Astrocyte (in vitro differentiated cells and primary cell): ENCODE results near the gene MTNR1B. TPM values are rescaled to one million over a fixed set of nuclear protein-coding genes. Genes with fewer than 3 reads are reported as not detected.

Experiments
- DNase-seq: peaks from one replicate; pipeline ENCODE4 v3.0.0-alpha.2; 2010; ENCODE audit warnings: low read depth
- FAIRE-seq: peaks from 2 replicates; lab custom pipeline; 2011; peaks lifted over from hg19 to GRCh38; lab: Jason Lieb, UNC
- H2AFZ ChIP-seq: 2 replicates; pipeline ENCODE4 v1.6.0; 2012; ENCODE audit warnings: low read depth, low read length, inconsistent platforms
- H3K27ac ChIP-seq: 2 replicates; pipeline ENCODE4 v1.5.1; 2011; ENCODE audit warnings: low read depth, low read length, inconsistent platforms
- H3K27me3 ChIP-seq: 2 replicates; pipeline ENCODE4 v1.6.0; 2011; ENCODE audit warnings: low read length, inconsistent platforms; ENCODE audit not compliant: insufficient read depth
- H3K36me3 ChIP-seq: 2 replicates; pipeline ENCODE4 v1.5.1; 2011; ENCODE audit warnings: low read length, inconsistent platforms; ENCODE audit not compliant: insufficient read depth
- H3K4me1 ChIP-seq: 2 replicates; pipeline ENCODE4 v1.5.1; 2011; ENCODE audit warnings: low read length, inconsistent platforms; ENCODE audit not compliant: insufficient read depth
- H3K4me2 ChIP-seq: 2 replicates; pipeline ENCODE4 v1.6.0; 2012; ENCODE audit warnings: low read length, inconsistent platforms
- H3K4me3 ChIP-seq: 2 replicates; pipeline ENCODE4 v1.5.1; 2011; ENCODE audit warnings: low read depth, mild to moderate bottlenecking, low read length, inconsistent platforms; ENCODE audit not compliant: insufficient read depth
- H3K79me2 ChIP-seq: 2 replicates; pipeline ENCODE4 v1.6.0; 2012; ENCODE audit warnings: mild to moderate bottlenecking, low read length, inconsistent platforms; ENCODE audit not compliant: insufficient read depth
- H3K9ac ChIP-seq: 2 replicates; pipeline ENCODE4 v1.6.0; 2012; ENCODE audit warnings: mild to moderate bottlenecking, low read length, inconsistent platforms
- H3K9me3 ChIP-seq: 2 replicates; pipeline ENCODE4 v1.5.1; 2012; ENCODE audit warnings: low read depth, mild to moderate bottlenecking, low read length, inconsistent platforms; ENCODE audit not compliant: insufficient read depth
- H4K20me1 ChIP-seq: 2 replicates; pipeline ENCODE4 v1.6.0; 2012; ENCODE audit warnings: low read length, inconsistent platforms; ENCODE audit not compliant: insufficient read depth
- H3K27ac Mint-ChIP-seq: one replicate; pipeline ENCODE4 v1.8.0; 2021; ENCODE audit warnings: mild to moderate bottlenecking, mixed read lengths; ENCODE audit not compliant: unreplicated experiment
- H3K27me3 Mint-ChIP-seq: one replicate; pipeline ENCODE4 v1.8.0; 2021; ENCODE audit warnings: low read depth, mixed read lengths; ENCODE audit not compliant: unreplicated experiment
- H3K36me3 Mint-ChIP-seq: one replicate; pipeline ENCODE4 v1.8.0; 2021; ENCODE audit warnings: low read depth, mixed read lengths; ENCODE audit not compliant: unreplicated experiment
- H3K4me1 Mint-ChIP-seq: one replicate; pipeline ENCODE4 v1.8.0; 2021; ENCODE audit warnings: low read depth, mixed read lengths; ENCODE audit not compliant: unreplicated experiment
- H3K4me3 Mint-ChIP-seq: one replicate; pipeline ENCODE4 v1.8.0; 2021; ENCODE audit warnings: mild to moderate bottlenecking, moderate library complexity, mixed read lengths; ENCODE audit not compliant: unreplicated experiment
- H3K9me3 Mint-ChIP-seq: one replicate; pipeline ENCODE4 v1.8.0; 2021; ENCODE audit warnings: mild to moderate bottlenecking, mixed read lengths; ENCODE audit not compliant: unreplicated experiment
- EZH2 ChIP-seq: IDR thresholded peaks from 2 replicates; pipeline ENCODE4 v1.6.1; 2012; ENCODE audit warnings: mild to moderate bottlenecking, low read length, inconsistent platforms; ENCODE audit not compliant: insufficient read depth
- total RNA-seq: library from RNA; stranded (reverse); gene quantifications from 2 replicates; pipeline ENCODE4 v1.2.1, GENCODE V29; 2021
- TF ChIP-seq, protein P1 (sequence below): IDR thresholded peaks from 2 replicates; pipeline ENCODE4 v1.5.1; 2011; ENCODE audit warnings: low read depth, mild to moderate bottlenecking, inconsistent platforms, low read length, moderate library complexity; ENCODE audit not compliant: insufficient read depth

MTNR1B gene
- total RNA-seq, 1 donor from 2014 or later: not detected

- H3K4me3 Mint-ChIP-seq: no peak overlapping the region
- no peak for DNase-seq
These were observed 17.1 kb downstream of the MTNR1B start for GRCh38 chr11:92986585-92986984.

GRCh38 chr11:92993004-92993403 lies 23.6 kb downstream of the MTNR1B start:
- Mint-ChIP-seq H3K9me3 (peaks cover 11% of the 10 kb centered on the region), H3K4me1 (no peaks in the 10 kb centered on the region), H3K27me3 (no peaks in the 10 kb centered on the region), H3K4me3 (no peak overlapping the region), H3K36me3 (no peaks in the 10 kb centered on the region), H3K27ac (no peak overlapping the region)
- no peak for DNase-seq
- H3K4me1 ChIP-seq: no peaks in the 10 kb centered on the region
- no peak overlapping the region for H2AFZ ChIP-seq
- H3K4me3 ChIP-seq: no peak overlapping the region
- H4K20me1 ChIP-seq: no peaks in the 10 kb centered on the region
- H3K27ac ChIP-seq: no peak overlapping the region
- no peak overlapping the region for H3K4me2 ChIP-seq
- FAIRE-seq: no peak
- H3K36me3 ChIP-seq: no peaks in the 10 kb centered on the region
- H3K27me3 ChIP-seq: no peaks in the 10 kb centered on the region
- H3K79me2 ChIP-seq: no peaks in the 10 kb centered on the region
- TF ChIP-seq, protein P1, sequence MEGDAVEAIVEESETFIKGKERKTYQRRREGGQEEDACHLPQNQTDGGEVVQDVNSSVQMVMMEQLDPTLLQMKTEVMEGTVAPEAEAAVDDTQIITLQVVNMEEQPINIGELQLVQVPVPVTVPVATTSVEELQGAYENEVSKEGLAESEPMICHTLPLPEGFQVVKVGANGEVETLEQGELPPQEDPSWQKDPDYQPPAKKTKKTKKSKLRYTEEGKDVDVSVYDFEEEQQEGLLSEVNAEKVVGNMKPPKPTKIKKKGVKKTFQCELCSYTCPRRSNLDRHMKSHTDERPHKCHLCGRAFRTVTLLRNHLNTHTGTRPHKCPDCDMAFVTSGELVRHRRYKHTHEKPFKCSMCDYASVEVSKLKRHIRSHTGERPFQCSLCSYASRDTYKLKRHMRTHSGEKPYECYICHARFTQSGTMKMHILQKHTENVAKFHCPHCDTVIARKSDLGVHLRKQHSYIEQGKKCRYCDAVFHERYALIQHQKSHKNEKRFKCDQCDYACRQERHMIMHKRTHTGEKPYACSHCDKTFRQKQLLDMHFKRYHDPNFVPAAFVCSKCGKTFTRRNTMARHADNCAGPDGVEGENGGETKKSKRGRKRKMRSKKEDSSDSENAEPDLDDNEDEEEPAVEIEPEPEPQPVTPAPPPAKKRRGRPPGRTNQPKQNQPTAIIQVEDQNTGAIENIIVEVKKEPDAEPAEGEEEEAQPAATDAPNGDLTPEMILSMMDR: no peak
- H3K9me3 ChIP-seq: peaks cover 2% of the 10 kb centered on the region
- H3K9ac ChIP-seq: no peak overlapping the region

More at GRCh38 chr11:92986585-92986984, 17.1 kb downstream of the MTNR1B start:
- Histone ChIP-seq H3K9me3 (peaks cover 2% of the 10 kb centered on the region), H3K27ac (no peak overlapping the region), H3K4me2 (no peak overlapping the region), H2AFZ (no peak overlapping the region), H3K4me1 (no peaks in the 10 kb centered on the region), H4K20me1 (no peaks in the 10 kb centered on the region), H3K36me3 (no peaks in the 10 kb centered on the region), H3K79me2 (no peaks in the 10 kb centered on the region), H3K27me3 (no peaks in the 10 kb centered on the region), H3K9ac (no peak overlapping the region), H3K4me3 (no peak overlapping the region)
- H3K4me1 Mint-ChIP-seq: no peaks in the 10 kb centered on the region
- peaks cover 15% of the 10 kb centered on the region for H3K9me3 Mint-ChIP-seq
- TF ChIP-seq EZH2: no peak
- TF ChIP-seq, protein P1: no peak
- no peaks in the 10 kb centered on the region for H3K36me3 Mint-ChIP-seq
- H3K27ac Mint-ChIP-seq: no peak overlapping the region
- no peak for FAIRE-seq
- no peaks in the 10 kb centered on the region for H3K27me3 Mint-ChIP-seq

DNA sequence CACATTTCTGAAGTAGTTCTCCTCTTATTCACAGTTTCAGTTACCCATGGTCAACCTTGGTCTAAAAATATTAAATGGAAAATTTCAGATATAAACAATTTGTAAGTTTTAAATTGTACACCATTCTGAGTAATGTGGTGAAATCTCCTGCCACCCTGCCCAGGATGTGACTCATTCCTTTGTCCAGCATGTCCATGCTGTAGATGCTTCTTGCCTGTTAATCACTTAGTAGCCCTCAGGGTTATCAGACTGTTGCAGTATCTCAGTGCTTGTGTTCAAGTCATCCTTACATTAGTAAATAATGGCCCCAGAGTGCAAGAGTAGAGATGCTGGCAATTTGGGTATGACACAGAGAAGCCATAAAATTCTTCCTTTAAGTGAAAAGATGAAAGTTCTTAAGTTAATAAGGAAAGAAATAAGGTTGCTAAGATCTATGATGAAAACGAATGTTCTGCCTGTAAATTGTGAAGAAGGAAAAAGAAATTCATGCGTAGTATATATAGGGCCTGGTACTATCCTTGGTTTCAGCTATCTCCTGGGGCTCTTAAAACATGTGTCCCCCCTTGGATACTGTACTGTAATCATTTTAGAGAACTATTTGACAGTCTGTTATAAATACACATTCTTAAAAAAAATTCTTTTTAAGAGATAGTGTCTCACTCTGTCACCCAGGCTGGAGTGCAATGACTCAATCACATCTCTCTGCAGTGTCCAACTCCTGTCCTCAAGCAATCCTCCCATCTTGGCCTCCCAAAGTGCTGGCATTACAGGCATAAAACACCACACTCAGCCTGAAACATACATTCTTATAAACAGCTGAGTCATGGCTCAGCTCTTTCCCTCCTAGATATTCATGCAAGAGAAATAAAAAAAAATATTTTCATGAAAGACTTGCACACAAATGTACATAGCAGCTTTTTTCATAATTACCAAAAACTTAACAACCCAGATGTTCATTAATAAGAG lies 31.3 kb downstream of the MTNR1B start:
- Mint-ChIP-seq H3K4me1 (peaks cover 16% of the 10 kb centered on the region), H3K36me3 (peaks cover 2% of the 10 kb centered on the region), H3K4me3 (no peak overlapping the region), H3K27me3 (no peaks in the 10 kb centered on the region), H3K9me3 (peaks cover 6% of the 10 kb centered on the region), H3K27ac (peak overlapping the region; percentile 48)
- FAIRE-seq (peak; percentile 71), DNase-seq (peak; percentile 82)
- H3K27me3 ChIP-seq: no peaks in the 10 kb centered on the region
- H3K9ac ChIP-seq: no peak overlapping the region
- peak overlapping the region; percentile 36 for H3K27ac ChIP-seq
- no peak overlapping the region for H2AFZ ChIP-seq
- H4K20me1 ChIP-seq: no peaks in the 10 kb centered on the region
- H3K79me2 ChIP-seq: no peaks in the 10 kb centered on the region
- peaks cover 6% of the 10 kb centered on the region for H3K4me1 ChIP-seq
- H3K4me2 ChIP-seq: peak overlapping the region; percentile 20
- no peaks in the 10 kb centered on the region for H3K36me3 ChIP-seq
- no peak for TF ChIP-seq EZH2
- TF ChIP-seq, protein P1: no peak
- H3K9me3 ChIP-seq: no peaks in the 10 kb centered on the region
- H3K4me3 ChIP-seq: no peak overlapping the region
